Panc1 (cell line): Measurements from ENCODE around the gene ANKEF1. TPM values are rescaled to one million over a fixed set of nuclear protein-coding genes. Genes with fewer than 3 reads are reported as not detected.

Experiments used
- ATAC-seq: fragments of 200-7000 bp; cut with Tn5 transposase; 2 replicates; pipeline ENCODE4 v1.9.1; 2020; ENCODE audit warnings: mild to moderate bottlenecking, moderate library complexity
- BruUV-seq: library from RNA; stranded (reverse); fragments of 400-500 nt; replicated peaks from 2 replicates; lab custom pipeline; 2021; lab: Mats Ljungman, UMichigan
- CTCF ChIA-PET: fragments of 300-600 bp; sonication (Branson Sonifier 250); formaldehyde crosslinking; loops from one replicate; lab custom pipeline; 2022; ENCODE audit warnings: antibody characterized with exemption; lab: Charles Lee
- POLR2A ChIA-PET: fragments of 300-600 bp; sonication (Branson Sonifier 250); formaldehyde crosslinking; loops from one replicate; lab custom pipeline; 2022; ENCODE audit warnings: antibody characterized with exemption; lab: Charles Lee
- DNase-seq: peaks from one replicate; pipeline ENCODE4 v3.0.0-alpha.2; 2010; ENCODE audit warnings: low read depth, low spot score
- H3K27ac ChIP-seq: 2 replicates; pipeline ENCODE4 v1.5.1; 2011; ENCODE audit warnings: mild to moderate bottlenecking, low read length, inconsistent platforms
- H3K27me3 ChIP-seq: fragments of 200-500 bp; sonication (Bioruptor generic); 2 replicates; pipeline ENCODE4 v1.6.0; 2014; ENCODE audit warnings: low read length, inconsistent platforms; ENCODE audit not compliant: control insufficient read depth, insufficient read depth
- H3K36me3 ChIP-seq: fragments of 200-500 bp; sonication (Bioruptor generic); 2 replicates; pipeline ENCODE4 v1.5.1; 2014; ENCODE audit warnings: inconsistent platforms, mild to moderate bottlenecking, low read length, moderate library complexity; ENCODE audit not compliant: control insufficient read depth, insufficient read depth
- H3K4me1 ChIP-seq: 2 replicates; pipeline ENCODE4 v1.5.1; 2011; ENCODE audit warnings: inconsistent platforms, mild to moderate bottlenecking, low read length, moderate library complexity; ENCODE audit not compliant: control insufficient read depth, insufficient read depth
- H3K4me3 ChIP-seq, 2 experiments: 2 replicates each; pipeline ENCODE4 v1.5.1; 2011 to 2012; ENCODE audit warnings: low read depth in 2 of 2, low read length in 2 of 2, mild to moderate bottlenecking in 2 of 2, inconsistent platforms in 1 of 2, moderate library complexity in 1 of 2
- H3K9me3 ChIP-seq: fragments of 200-500 bp; sonication (Bioruptor generic); 2 replicates; pipeline ENCODE4 v1.5.1; 2014; ENCODE audit warnings: low read depth, mild to moderate bottlenecking, inconsistent platforms, low read length, moderate library complexity; ENCODE audit not compliant: control insufficient read depth, insufficient read depth
- CTCF ChIP-seq: fragments of 450-650 bp; IDR thresholded peaks from 2 replicates; pipeline ENCODE4 v1.5.1; 2017; ENCODE audit warnings: mild to moderate bottlenecking
- POLR2AphosphoS5 ChIP-seq: IDR thresholded peaks from 2 replicates; pipeline ENCODE4 v1.6.1; 2012; ENCODE audit warnings: mild to moderate bottlenecking, low read depth, low read length, moderate library complexity
- REST ChIP-seq, 2 experiments: IDR thresholded peaks; 2 replicates each; pipeline ENCODE4 v1.6.1; 2011 to 2012; ENCODE audit warnings: low read depth in 2 of 2, control low read depth in 1 of 2, low read length in 1 of 2, mild to moderate bottlenecking in 1 of 2, moderate library complexity in 1 of 2; ENCODE audit not compliant: insufficient read depth in 1 of 2
- SIN3A ChIP-seq: IDR thresholded peaks from 2 replicates; pipeline ENCODE4 v1.6.1; 2012; ENCODE audit warnings: low read depth, mild to moderate bottlenecking, low read length, moderate library complexity, borderline replicate concordance; ENCODE audit not compliant: insufficient read depth
- TCF7L2 ChIP-seq: IDR thresholded peaks from 2 replicates; pipeline ENCODE4 v1.6.1; 2011; ENCODE audit warnings: mild to moderate bottlenecking, low read depth, low read length, inconsistent platforms
- in situ Hi-C: cut with HindIII; loops from 2 replicates; pipeline ENCODE4 v1.10.0; 2016; ENCODE audit warnings: low sequenced_read_pairs, low pct_unique_long_range_greater_than_20kb
- intact Hi-C: fragments of 100-400 bp; cut with micrococcal nuclease; formaldehyde crosslinking; loops from one replicate; pipeline ENCODE4 v1.10.0; 2022; ENCODE audit not compliant: unreplicated experiment
- total RNA-seq: library from RNA; stranded (reverse); gene quantifications from one replicate; pipeline ENCODE4 v1.2.1, GENCODE V29; 2021; ENCODE audit not compliant: unreplicated experiment

The ANKEF1 gene
- total RNA-seq, 1 experiment from 2014 or later = 6.3 TPM

- POLR2A ChIA-PET = no interaction called here
- Histone ChIP-seq H3K36me3 (no peaks in the 10 kb centered on the region), H3K4me3 (no peak overlapping the region), H3K27ac (no peak overlapping the region), H3K27me3 (no peaks in the 10 kb centered on the region), H3K9me3 (no peaks in the 10 kb centered on the region), H3K4me1 (no peaks in the 10 kb centered on the region; the same call in 1 of the 2 replicates)
- CTCF ChIA-PET = interaction anchor here (0.6 to 1.4 kb wide), 3 partner anchors 13 to 71 kb away, joined by 3 to 4 read pairs (median 3); no protein-coding TSS in a partner anchor
- intact Hi-C loops = no loop called here
- BruUV-seq = no TSS peak
- TF ChIP-seq REST (IDR thresholded peaks at IDR 0.05; ENCODE audit: insufficient read depth in 1 of 2, low read depth in 2 of 2, low read length in 1 of 2) (no peak), CTCF (peak; percentile 59), TCF7L2 (no peak)
- ATAC-seq (no peak), DNase-seq (no peak)
- in situ Hi-C loops = no loop called here
Observed at GRCh38 chr20:10077081-10077471, 42.3 kb downstream of the ANKEF1 start.

- no peak for DNase-seq
- ChIA-PET POLR2A (no interaction called here), CTCF (no interaction called here)
- Histone ChIP-seq H3K4me1 (no peaks in the 10 kb centered on the region; the same call in 1 of the 2 replicates), H3K36me3 (no peaks in the 10 kb centered on the region), H3K4me3 (no peak overlapping the region), H3K27me3 (no peaks in the 10 kb centered on the region), H3K9me3 (no peaks in the 10 kb centered on the region), H3K27ac (no peak overlapping the region)
- intact Hi-C loops = no loop called here
- TF ChIP-seq CTCF (no peak), SIN3A (no peak), POLR2AphosphoS5 (no peak), TCF7L2 (no peak), REST (IDR thresholded peaks at IDR 0.05; ENCODE audit: insufficient read depth in 1 of 2, low read depth in 2 of 2, low read length in 1 of 2) (no peak)
- in situ Hi-C loops = no loop called here
- no TSS peak for BruUV-seq
- ATAC-seq = no peak
Observed at GRCh38 chr20:10077886-10078285, 43.1 kb downstream of the ANKEF1 start.
